Heart left ventricle (tissue), 16 donors: ENCODE data around the gene INPPL1. TPM values are rescaled to one million over a fixed set of nuclear protein-coding genes. Genes with fewer than 3 reads are reported as not detected.

Experiments
- ATAC-seq, 4 donors: fragments of 200-7000 bp; cut with Tn5 transposase; one replicate each; pipeline ENCODE4 v1.9.1; 2020 to 2022; ENCODE audit warnings: moderate library complexity in 4 of 4, mild to moderate bottlenecking in 3 of 4, moderate number of reproducible peaks in 1 of 4
- DNase-seq, 5 donors: peaks; one replicate each; pipeline ENCODE4 v3.0.0-alpha.2; 2020
- H3K27ac ChIP-seq, 12 donors: fragments of 200-600 bp; sonication (generic) in 4 of 12; one replicate each; pipeline versions ENCODE4 v1.5.0 to v1.8.0; 2016 to 2022; ENCODE audit warnings: mild to moderate bottlenecking in 2 of 12
- H3K27me3 ChIP-seq, 9 donors: fragments of 200-600 bp; sonication (generic) in 2 of 9; one replicate each; pipeline versions ENCODE4 v1.5.1 to v1.8.0; 2016 to 2022; ENCODE audit warnings: mild to moderate bottlenecking in 3 of 9
- H3K36me3 ChIP-seq, 9 donors: fragments of 200-600 bp; sonication (generic) in 2 of 9; one replicate each; pipeline versions ENCODE4 v1.5.0 to v1.8.0; 2018 to 2022; ENCODE audit warnings: mild to moderate bottlenecking in 2 of 9
- H3K4me1 ChIP-seq, 12 donors: fragments of 200-600 bp; sonication (generic) in 4 of 12; one replicate each; pipeline versions ENCODE4 v1.5.0 to v1.8.0; 2016 to 2022; ENCODE audit warnings: mild to moderate bottlenecking in 3 of 12
- H3K4me3 ChIP-seq, 12 donors: fragments of 200-600 bp; sonication (generic) in 4 of 12; one replicate each; pipeline versions ENCODE4 v1.5.0 to v1.8.0; 2017 to 2022; ENCODE audit warnings: mild to moderate bottlenecking in 9 of 12, moderate library complexity in 4 of 12
- H3K9me3 ChIP-seq, 12 donors: fragments of 200-600 bp; sonication (generic) in 4 of 12; one replicate each; pipeline versions ENCODE4 v1.5.0 to v1.8.0; 2016 to 2022; ENCODE audit warnings: mild to moderate bottlenecking in 1 of 12
- CTCF ChIP-seq, 12 donors: fragments of 200-600 bp; sonication (generic) in 4 of 12; IDR thresholded peaks; one replicate each; pipeline versions ENCODE4 v1.5.0 to v1.8.0; 2018 to 2022; ENCODE audit warnings: antibody characterized with exemption in 12 of 12, mild to moderate bottlenecking in 5 of 12
- POLR2A ChIP-seq, 2 donors: fragments of 450-650 bp; IDR thresholded peaks; one replicate each; pipeline ENCODE4 v1.6.1; 2017; ENCODE audit warnings: antibody characterized with exemption in 2 of 2, mild to moderate bottlenecking in 2 of 2, moderate library complexity in 2 of 2
- WGBS, 4 donors: extraction: QIAGEN DNeasy Blood & Tissue Kit in 2 of 4; methylation state at CpG; one replicate each; pipeline versions ENCODE4 v1.1.5 to v1.1.7; 2013 to 2018; 5-methylcytosine and 5-hydroxymethylcytosine counted together
- intact Hi-C, 10 donors: fragments of 100-400 bp; cut with DNase I; formaldehyde crosslinking; loops; one replicate each; pipeline versions ENCODE4 v1.11.1 to v1.14.2; 2022
- long read RNA-seq, 3 donors: library from polyadenylated mRNA; unstranded; transcript quantifications; one replicate each; pipeline ENCODE4 v2.0.0, GENCODE V29; 2020 to 2021
- polyA plus RNA-seq, 2 donors: library from polyadenylated mRNA; stranded (reverse); fragments of 200-250 nt; gene quantifications; one replicate each; pipeline ENCODE4 v1.2.3, GENCODE V29; 2013
- total RNA-seq, 9 donors: library from RNA; depleted of rRNA in 2 of 9; stranded (reverse); fragments of >200 nt in 2 of 9; fragmentation: NEBNext Ultra II Directional in 3 of 9; extraction: Animal tissue kit (Norgen Biotek cat#: 25700) in 3 of 9; gene quantifications; one replicate each; pipeline versions ENCODE4 v1.1.0 to v1.2.4, GENCODE V29; 2016 to 2023
- donor health status: ischemic (EF 13 %, LVEDD 7.1; RV severe dilation, severe dysfunction).
- donor health status: healthy with polysubstance abuse.
- donor health status: DM: no; HTN: yes; CAD: no.
- donor health status: DM: no; HTN: no; CAD: no.
- donor health status: ischemic (EF 25% LVEDD 6.9; RV normal size, moderate dysfunction).
- donor health status: ischemic (EF 25% LVEDD 5.7; RV mildly dilated, moderate dysfunction).
- donor health status: healthy.
- donor health status: DM: yes; HTN: yes; CAD: no.
- donor health status: ischemic (EF 35%, LVEDD 5.7; RV mildly dilated, moderate dysfunction).
- donor health status: nonischemic (EF 11% LVEDD 7.7; RV severe dilation, severe dysfunction).
- donor health status: DM: yes; HTN: yes; CAD: no.
- donor health status: PGD.
- donor health status: ischemic (EF 29% LVEDD 5.4; RV normal size, mild dysfunction).
- donor health status: nonischemic (EF 23%, LVEDD 6.1; RV moderate dilation, normal function).

INPPL1 gene, protein sequence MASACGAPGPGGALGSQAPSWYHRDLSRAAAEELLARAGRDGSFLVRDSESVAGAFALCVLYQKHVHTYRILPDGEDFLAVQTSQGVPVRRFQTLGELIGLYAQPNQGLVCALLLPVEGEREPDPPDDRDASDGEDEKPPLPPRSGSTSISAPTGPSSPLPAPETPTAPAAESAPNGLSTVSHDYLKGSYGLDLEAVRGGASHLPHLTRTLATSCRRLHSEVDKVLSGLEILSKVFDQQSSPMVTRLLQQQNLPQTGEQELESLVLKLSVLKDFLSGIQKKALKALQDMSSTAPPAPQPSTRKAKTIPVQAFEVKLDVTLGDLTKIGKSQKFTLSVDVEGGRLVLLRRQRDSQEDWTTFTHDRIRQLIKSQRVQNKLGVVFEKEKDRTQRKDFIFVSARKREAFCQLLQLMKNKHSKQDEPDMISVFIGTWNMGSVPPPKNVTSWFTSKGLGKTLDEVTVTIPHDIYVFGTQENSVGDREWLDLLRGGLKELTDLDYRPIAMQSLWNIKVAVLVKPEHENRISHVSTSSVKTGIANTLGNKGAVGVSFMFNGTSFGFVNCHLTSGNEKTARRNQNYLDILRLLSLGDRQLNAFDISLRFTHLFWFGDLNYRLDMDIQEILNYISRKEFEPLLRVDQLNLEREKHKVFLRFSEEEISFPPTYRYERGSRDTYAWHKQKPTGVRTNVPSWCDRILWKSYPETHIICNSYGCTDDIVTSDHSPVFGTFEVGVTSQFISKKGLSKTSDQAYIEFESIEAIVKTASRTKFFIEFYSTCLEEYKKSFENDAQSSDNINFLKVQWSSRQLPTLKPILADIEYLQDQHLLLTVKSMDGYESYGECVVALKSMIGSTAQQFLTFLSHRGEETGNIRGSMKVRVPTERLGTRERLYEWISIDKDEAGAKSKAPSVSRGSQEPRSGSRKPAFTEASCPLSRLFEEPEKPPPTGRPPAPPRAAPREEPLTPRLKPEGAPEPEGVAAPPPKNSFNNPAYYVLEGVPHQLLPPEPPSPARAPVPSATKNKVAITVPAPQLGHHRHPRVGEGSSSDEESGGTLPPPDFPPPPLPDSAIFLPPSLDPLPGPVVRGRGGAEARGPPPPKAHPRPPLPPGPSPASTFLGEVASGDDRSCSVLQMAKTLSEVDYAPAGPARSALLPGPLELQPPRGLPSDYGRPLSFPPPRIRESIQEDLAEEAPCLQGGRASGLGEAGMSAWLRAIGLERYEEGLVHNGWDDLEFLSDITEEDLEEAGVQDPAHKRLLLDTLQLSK
- total RNA-seq (100 to 1,000 TPM in 5 of 9 donors, 10 to 100 TPM in 4; 94.7 to 146 (median 112) TPM), polyA plus RNA-seq (10 to 100 TPM; 73.2 to 89.1 TPM)
- long read RNA-seq, donor 1, partial matches to known transcripts = 42 of 64 reads
- long read RNA-seq, donor 1, other reads (novel, unspliced or antisense) = 18 of 64 reads
- long read RNA-seq, donor 2, full-length matches to known transcripts = 3 of 81 reads
- long read RNA-seq, donor 2, partial matches to known transcripts = 68 of 81 reads
- long read RNA-seq, donor 2, other reads (novel, unspliced or antisense) = 10 of 81 reads
- long read RNA-seq, donor 3, full-length matches to known transcripts = 4 of 83 reads
- long read RNA-seq, donor 3, partial matches to known transcripts = 57 of 83 reads
- long read RNA-seq, donor 3, other reads (novel, unspliced or antisense) = 22 of 83 reads

- Histone ChIP-seq H3K4me3 (peak within 1 kb of the TSS; percentile 58 to 99 (median 88)), H3K27ac (peak within 1 kb of the TSS; percentile 90 to 100 (median 99)), H3K36me3 (peaks cover 0 to 29% (median 25%) of the 10 kb centered on the region in 9 donors), H3K4me1 (peaks cover 0 to 40% (median 17%) of the 10 kb centered on the region in 12 donors), H3K9me3 (no peaks in the 10 kb centered on the region), H3K27me3 (no peaks in the 10 kb centered on the region)
- TF ChIP-seq POLR2A (IDR thresholded peaks at IDR 0.05) = no peak
- TF ChIP-seq CTCF (IDR thresholded peaks at IDR 0.05) = no peak
- 0 to 1% (median 1%) methylated on average over 23 to 81 of the region's 81 CpGs for WGBS, 4 donors
- DNase-seq (peak in 4 of 5 donors; percentile 63 to 78 (median 66)), ATAC-seq (peak in 2 of 4 donors; percentile 1 to 8)
- intact Hi-C loops = loop anchor here in 5 of 10 donors (5.0 to 10.0 kb wide), 5 partner anchors 112 to 210 kb away; partner anchors contain the start of gene ANAPC15 (in 1 of the 5)
Observed at GRCh38 chr11:72224564-72225410, at the start of gene INPPL1. Gene INPPL1 (plus strand): TSS chr11:72224767. CDS start chr11:72224985, 218 bp downstream.

DNA sequence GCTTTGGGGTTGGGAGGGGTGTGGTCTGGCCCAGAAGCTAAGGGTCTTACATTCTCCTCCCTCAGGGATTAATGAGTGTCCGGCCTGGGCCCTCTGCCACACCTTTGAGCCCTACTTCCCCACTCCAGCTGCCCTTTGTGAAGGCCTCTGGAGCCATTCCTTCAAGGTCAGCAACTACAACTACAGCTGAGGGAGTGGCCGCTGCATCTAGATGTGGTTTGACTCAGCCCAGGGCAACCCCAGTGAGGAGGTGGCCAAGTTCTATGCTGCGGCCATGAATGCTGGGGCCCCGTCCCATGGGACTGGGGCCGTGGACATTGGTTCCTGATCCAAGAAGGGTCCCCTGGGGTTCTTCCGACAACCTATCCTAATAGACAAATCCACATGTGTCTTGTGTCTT, 46.9 kb upstream of the INPPL1 start:
- intact Hi-C loops = no loop called here
- Histone ChIP-seq H3K4me1 (no peaks in the 10 kb centered on the region), H3K36me3 (no peaks in the 10 kb centered on the region), H3K27me3 (no peaks in the 10 kb centered on the region), H3K4me3 (no peak overlapping the region), H3K9me3 (no peaks in the 10 kb centered on the region), H3K27ac (no peak overlapping the region)
- TF ChIP-seq POLR2A (IDR thresholded peaks at IDR 0.05) = no peak
- no peak for TF ChIP-seq CTCF (IDR thresholded peaks at IDR 0.05)
- no peak for DNase-seq
- ATAC-seq = no peak
- 78 to 84% (median 82%) methylated on average over 3 to 6 of the region's 6 CpGs for WGBS, 4 donors

DNA sequence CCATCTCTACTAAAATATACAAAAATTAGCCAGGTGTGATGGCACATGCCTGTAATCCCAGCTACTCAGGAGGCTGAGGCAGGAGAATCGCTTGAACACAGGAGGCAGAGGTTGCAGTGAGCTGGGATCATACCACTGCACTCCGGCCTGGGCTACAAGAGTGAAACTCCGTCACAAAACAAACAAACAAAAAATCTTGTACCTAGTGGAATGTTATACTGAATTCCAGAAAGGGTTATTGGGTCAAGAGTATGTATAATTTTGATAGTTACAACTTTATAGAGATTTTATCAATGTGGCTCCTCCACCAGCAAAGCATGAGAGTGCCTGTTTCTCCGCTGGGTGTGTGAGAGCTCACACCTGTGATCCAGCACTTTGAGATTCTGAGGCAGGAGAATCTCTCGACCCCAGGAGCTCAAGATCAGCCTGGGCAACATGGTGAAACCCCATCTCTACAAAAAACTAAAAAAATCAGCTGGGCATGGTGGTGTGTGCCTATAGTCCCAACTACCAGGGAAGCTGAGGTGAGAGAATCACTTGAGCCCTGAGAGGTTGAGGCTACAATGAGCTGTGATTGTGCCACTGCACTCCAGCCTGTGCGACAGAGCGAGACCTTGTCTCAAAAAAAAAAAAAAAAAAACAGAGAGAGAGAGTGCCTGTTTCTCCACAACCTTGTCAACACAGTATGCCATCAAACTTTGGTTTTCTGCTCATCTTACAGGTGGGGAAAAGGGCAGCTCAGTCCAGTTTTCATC, 45.3 kb upstream of the INPPL1 start:
- TF ChIP-seq POLR2A (IDR thresholded peaks at IDR 0.05) (no peak), CTCF (IDR thresholded peaks at IDR 0.05) (no peak)
- no peak for DNase-seq
- intact Hi-C loops = no loop called here
- Histone ChIP-seq H3K4me3 (no peak overlapping the region), H3K4me1 (no peaks in the 10 kb centered on the region), H3K27ac (no peak overlapping the region), H3K36me3 (no peaks in the 10 kb centered on the region), H3K9me3 (no peaks in the 10 kb centered on the region), H3K27me3 (no peaks in the 10 kb centered on the region)
- 81 to 87% (median 83%) methylated on average over 7 of the region's 7 CpGs for WGBS, 4 donors
- ATAC-seq = no peak
